Measurements from ENCODE around the gene PDZD2.
"Not testable (repeated sequence)": the region's sequence is repeated elsewhere in the genome, so short reads cannot be mapped to it uniquely, and the experiment has no call there.

Gene PDZD2

DNA sequence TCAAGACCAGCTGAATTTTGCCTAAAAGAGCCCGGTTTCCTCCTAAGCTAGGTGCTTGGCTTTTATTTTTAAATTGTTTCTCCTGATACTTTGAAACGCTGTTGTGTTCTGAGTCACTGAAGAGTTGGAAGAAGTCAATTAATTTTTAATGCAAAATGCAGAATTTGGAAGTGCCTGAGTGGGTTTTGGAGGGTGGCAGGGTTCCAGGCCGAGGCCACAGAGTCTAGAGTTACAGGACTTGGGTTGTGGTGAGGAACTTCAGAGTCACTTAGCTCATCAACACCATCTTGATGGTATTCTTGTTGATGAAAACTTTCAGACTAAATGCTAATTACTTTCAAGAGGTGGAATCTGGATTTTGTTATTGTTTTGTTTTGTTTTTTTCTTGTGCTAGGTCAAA lies 130.6 kb downstream of the PDZD2 start:
- no peak for DNase-seq (ENCODE audit: low read depth in 2 of 2)

DNA sequence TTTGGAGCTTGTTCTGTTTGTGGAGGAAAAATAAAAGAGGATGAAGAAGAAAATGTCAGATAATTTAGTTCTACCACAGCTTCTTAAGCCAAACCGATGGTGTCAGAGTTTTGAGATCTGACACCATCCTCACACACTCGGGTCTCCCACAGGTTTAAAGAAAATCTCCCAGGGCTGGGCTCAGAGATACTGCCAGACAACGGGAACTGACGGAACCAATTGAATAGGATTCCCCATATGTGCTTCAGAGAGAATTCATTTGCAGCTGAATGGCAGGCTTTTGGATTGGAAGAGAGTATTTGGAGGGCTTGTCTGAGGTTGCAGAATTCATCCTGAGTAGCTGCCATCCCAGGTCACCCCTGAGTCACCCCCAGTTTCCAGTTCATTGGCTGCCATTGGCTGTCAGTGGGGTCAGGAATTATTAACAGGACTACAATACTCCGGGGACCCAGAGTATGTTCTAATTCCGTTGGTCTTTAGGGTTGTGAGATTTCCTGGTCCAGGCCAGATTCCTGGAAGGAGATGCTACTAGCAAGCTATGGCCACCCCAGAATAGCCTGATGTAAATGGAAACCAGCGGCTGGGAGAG lies 131.3 kb downstream of the PDZD2 start:
- no peak for DNase-seq (ENCODE audit: low read depth in 2 of 2)

DNA sequence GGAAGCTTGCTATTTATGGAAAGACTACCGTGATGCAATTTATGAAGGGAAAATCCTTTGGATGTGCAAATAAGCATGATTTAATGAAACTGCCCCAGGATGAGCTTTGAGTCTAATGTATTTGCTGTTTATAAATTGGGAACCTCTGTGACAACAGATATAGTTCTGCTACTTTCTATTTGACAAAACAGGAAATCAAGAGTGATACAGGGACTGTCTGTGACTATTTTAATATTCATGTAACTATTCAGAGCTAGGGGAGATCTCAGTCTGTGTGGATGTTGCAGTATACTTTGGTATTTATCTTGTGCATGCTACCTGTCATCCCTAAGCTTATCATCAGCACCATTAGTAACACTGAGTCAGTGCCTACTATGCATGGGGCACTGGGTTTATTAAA lies 132.1 kb downstream of the PDZD2 start:
- DNase-seq (ENCODE audit: low read depth in 2 of 2) = no peak

GRCh38 chr5:31771500-31771899 lies 132.6 kb downstream of the PDZD2 start:
- no peak for DNase-seq (ENCODE audit: low read depth in 2 of 2)

DNA sequence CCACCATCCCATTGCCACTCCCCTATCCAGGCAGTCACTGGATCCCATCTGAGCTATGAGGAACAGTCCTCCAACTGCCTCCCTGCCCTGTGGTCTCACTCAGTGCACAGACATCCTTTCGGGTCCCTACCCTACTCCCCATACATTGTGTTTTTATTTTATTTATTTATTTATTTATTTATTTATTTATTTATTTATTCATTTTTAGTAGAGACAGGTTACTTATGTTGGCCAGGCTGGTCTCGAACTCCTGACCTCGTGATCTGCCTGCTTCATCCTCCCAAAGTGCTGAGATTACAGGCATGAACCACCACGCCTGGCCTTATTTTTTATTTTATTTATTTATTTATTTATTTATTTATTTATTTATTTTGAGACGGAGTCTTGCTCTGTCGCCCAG lies 137.4 kb downstream of the PDZD2 start:
- DNase-seq (ENCODE audit: low read depth in 2 of 2) = not testable (repeated sequence)

- DNase-seq (ENCODE audit: low read depth in 2 of 2) = no peak
These were observed 138.2 kb downstream of the PDZD2 start for GRCh38 chr5:31776976-31777651.

DNA sequence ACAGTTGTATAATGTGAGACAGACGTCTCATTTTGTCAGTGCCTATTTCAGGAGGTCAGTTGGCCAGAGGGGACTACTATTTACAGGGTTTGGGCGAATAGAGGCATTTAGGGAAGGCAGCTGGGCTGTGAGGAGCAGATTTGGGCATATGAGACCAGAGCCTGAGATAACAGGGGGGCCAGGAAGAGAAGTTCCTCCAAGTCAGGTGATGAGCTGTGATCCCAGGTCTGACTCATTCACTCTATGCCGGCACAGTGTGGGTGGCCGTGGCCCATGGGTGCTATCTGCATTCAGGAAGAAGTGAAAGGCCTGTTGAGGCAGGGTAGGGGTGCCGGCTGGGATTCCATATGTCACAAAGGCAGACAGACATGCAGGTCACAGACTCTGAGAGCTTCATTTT lies 142.8 kb downstream of the PDZD2 start:
- no peak for DNase-seq (ENCODE audit: low read depth in 2 of 2)

DNA sequence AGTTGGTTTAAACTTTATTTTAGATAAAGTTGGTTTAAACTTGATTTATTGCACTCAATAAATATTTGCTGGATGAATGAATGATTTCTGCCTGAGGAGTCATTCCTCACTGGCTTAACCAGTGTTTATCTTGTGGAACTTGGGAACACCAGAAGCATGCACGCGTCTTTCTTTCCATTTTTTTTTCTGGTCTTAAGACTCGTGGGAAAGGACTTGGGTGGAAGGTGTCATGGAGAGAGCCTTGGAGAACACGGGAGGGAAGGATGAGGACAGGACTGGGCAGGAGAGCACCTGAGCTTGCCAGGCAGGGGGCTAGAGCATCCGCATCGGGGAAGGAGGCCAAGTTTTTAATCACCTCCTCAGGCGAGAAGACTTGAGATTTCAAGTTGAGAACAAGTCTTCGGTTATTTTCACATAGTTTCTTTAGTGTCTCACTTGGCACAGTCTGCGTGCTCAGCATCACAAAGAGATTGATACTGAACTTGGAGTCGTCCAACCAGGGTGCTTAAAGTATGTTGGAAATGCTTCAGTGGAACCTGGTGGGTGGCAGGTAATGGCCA lies 144.2 kb downstream of the PDZD2 start:
- no peak for DNase-seq (ENCODE audit: low read depth in 2 of 2)

GRCh38 chr5:31783731-31784130 lies 144.8 kb downstream of the PDZD2 start:
- DNase-seq (ENCODE audit: low read depth in 2 of 2) = no peak

- no peak for DNase-seq (ENCODE audit: low read depth in 2 of 2)
These were observed 147.2 kb downstream of the PDZD2 start for GRCh38 chr5:31786090-31786631.

- no peak for DNase-seq (ENCODE audit: low read depth in 2 of 2)
These were observed 155.1 kb downstream of the PDZD2 start for GRCh38 chr5:31794009-31794408.

DNA sequence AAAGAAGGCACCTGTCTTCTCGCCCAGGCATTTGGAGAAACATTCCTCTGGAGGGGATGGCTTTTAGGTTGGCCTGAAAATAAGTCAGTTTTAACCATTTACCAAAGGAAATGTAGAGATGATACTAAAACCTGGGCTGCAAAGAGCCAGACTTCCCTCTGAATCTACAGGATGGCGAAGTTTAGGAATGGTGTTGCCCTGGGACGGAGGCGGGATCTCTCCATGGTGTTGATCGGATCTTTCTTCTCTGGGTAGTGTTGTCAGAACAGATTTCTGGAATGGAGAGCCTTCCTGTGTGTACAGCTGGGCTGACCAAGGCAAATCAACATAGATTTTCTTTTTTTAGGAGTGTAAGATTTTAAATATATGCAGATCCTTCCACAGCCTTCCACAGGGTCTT lies 159.2 kb downstream of the PDZD2 start:
- DNase-seq (ENCODE audit: low read depth in 2 of 2) = no peak

GRCh38 chr5:31800351-31800750 lies 161.4 kb downstream of the PDZD2 start:
- no peak for DNase-seq (ENCODE audit: low read depth in 2 of 2)

DNA sequence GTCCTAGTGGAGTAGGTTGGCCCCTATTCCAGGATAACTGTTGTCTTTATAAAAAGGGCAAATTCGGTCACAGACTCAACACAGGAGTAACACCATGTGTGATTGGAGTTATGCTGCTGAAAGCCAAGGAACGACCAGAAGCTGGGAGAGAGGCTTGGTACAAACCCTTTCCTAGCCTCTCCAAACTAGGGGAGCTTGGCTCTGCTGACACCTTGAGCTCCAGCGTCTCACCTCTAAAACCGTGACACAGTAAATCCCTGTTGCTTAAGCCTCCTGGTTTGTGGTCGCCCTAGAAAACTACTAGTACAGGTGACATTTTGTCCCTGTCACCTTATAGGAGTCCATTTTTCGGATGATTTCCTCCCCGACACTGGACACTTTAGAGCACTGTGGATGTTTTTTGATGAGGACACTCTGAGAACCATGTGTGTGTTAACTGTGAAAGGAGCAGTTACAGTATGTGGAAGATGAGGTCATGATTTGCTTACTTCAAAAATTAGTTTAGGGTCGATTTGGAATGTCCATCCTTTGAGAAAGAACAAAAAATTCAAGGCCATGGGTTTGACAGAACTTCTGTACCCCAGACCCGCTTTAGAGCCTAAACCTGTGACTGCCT lies 167.0 kb downstream of the PDZD2 start:
- DNase-seq (ENCODE audit: low read depth in 2 of 2) = no peak

- DNase-seq (ENCODE audit: low read depth in 2 of 2) = no peak
These were observed 167.6 kb downstream of the PDZD2 start for GRCh38 chr5:31806561-31806960.

GRCh38 chr5:31807789-31808540 lies 169.0 kb downstream of the PDZD2 start:
- no peak for DNase-seq (ENCODE audit: low read depth in 2 of 2)

DNA sequence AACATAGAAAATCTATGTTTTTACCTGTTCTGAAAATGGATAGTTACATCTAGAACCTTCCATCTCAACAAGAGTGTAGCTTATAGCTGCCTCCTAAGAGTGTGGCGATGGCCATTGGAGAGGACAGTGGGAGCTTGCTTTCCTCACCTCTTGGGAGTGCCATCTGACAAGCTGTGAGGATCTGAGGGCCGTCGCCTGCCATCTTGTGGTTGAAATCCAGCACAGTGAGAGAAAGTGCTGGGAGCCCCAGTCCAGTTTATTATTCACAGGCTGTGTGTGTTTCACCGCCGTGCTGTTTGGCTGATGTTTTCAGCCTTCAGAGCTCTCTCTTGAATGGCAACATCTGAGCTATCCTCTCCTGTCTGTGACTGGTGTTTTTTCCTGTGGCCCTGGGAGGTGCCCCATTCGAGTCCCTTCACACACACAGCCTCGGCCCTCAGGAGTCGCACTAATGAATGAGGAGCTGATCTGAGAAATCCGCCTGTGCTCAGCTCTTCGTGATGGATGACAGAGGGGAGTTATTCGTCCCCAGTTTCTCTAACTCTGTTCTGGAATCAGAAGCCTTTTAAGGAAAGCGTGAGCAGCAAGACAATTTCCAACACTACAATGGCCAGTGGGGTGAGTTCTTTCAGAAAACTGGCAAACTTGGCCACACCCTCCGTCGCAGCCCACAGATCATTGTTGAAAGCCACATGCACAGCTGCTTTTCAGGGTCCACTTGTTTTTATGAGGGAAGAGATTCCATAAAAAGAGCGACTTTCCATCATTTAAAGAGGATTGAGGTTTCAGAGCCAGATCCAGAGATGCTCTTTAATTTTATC lies 170.3 kb downstream of the PDZD2 start:
- no peak for DNase-seq (ENCODE audit: low read depth in 2 of 2)

DNA sequence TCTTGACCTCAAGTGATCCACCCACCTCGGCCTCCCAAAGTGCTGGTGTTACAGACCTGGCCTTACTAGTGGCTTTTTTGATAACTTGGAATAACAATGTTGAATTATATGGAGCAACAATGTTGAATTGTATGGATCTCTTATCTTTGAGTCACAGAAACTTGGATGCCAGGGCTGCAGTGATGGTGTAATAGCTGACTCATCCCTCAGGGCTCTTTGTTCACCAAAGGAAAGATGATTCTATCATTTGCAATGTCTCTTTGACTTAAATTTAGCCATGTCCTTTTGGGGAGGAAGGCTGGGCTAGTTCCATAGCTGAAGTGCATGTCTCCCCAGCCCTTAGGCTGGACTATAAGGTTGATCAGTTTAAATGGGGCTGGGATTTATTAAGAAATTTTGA lies 172.3 kb downstream of the PDZD2 start:
- DNase-seq (ENCODE audit: low read depth in 2 of 2) = no peak

DNA sequence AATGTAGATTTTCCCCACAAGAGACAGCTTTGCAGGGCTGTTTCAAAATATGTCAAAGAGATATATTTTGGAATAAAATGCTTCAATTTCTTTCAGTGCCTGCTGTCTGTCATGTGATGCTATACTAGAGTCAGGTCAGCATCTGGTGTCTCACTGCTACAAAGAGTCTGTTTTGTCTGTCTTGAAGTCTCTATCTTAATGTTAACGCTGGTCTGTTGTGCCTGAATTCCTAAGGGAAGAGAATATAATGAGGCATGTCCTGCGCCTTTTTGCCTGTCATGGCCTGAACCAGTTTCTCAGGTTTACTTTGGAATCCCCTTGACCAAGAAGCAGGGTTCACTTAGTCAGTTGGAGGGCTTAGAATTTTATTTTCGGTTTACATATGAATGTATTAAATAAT lies 176.4 kb downstream of the PDZD2 start:
- no peak for DNase-seq (ENCODE audit: low read depth in 2 of 2)

DNA sequence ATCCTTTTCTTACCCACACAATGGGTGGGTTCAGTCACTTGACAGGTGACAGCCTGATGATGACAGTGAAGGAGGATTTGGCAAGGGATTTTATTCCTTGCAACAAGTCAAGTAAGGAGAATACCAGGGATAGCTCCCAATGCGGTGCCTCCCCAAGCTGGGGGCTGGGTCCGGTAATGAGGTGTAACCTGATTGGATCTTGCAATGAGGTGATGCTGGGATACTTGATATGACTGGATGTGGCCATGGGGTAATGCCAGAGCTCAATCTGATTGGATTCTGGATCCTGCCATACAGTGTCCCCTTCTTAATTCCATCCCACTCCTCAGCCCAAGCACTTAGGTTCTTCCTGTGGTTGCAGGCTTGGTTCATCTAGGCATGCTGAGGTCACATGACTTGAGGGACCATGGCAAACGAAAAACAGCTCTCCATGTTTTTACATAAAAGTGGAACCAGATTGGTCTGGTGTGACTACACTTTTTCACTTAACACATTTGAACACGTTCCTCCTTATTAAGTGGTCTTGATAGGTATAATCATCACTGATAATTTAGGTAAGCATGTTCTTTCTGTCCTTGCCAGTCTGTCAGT lies 181.1 kb downstream of the PDZD2 start:
- no peak for DNase-seq (ENCODE audit: low read depth in 2 of 2)

DNA sequence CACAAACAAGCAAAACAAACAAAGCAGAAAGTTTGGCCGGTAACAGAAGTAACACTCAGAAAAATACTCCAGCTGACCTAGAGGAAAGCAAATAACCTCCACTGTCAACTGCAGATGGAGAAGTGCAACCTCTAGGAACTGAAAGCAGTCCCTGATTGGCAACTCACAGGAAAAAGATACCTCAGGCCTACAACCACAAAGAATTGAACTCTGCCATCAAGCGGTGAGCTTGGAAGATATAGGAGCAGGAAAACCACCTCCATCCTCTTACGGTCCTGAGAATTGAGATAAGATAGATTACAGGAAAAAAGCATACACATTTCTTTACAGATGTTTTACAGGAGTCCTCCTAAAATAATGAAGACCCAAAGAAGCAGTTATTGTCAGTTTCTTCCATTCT lies 184.5 kb downstream of the PDZD2 start:
- DNase-seq (ENCODE audit: low read depth in 2 of 2) = no peak
